GM10847 (cell line): ENCODE results near the gene GCLC.

Source experiments
- POLR2A ChIP-seq: IDR thresholded peaks from 2 replicates; pipeline ENCODE4 v1.6.1; 2011; ENCODE audit not compliant: insufficient read length; ENCODE audit errors: extremely low read depth

The GCLC gene

GRCh38 chr6:53532061-53532797 lies 12.7 kb downstream of the GCLC start:
- no peak for TF ChIP-seq POLR2A

DNA sequence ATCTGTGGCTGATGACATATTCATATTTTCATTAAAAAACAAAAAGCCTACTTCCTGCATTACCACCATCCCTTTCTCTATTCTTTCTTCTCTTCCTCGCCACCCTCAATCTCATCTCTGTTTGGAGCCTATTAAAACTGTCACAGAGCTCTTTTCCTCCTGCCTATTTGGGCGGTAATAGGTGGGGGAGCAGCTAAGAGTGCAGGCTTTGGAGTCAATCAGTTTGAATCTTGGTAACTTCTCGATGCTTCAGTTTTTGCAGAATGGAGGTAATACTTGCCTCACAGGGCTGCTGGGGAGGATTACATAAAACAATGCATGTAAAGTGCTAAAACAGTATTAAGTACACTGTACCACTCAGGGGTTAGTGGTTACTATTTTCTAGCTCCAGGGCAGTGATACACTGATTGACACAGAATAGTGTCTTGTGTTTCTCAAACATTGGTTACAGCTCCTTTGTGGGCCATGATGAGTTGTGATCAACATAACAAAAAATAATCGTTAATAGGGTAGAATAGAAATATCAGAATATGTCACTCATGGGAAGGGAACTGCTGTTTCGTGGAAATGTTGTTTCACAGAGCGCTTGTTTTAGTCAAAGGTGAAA lies 14.0 kb downstream of the GCLC start:
- no peak for TF ChIP-seq POLR2A

- no peak for TF ChIP-seq POLR2A
These were observed 14.6 kb downstream of the GCLC start for GRCh38 chr6:53530346-53530745.

DNA sequence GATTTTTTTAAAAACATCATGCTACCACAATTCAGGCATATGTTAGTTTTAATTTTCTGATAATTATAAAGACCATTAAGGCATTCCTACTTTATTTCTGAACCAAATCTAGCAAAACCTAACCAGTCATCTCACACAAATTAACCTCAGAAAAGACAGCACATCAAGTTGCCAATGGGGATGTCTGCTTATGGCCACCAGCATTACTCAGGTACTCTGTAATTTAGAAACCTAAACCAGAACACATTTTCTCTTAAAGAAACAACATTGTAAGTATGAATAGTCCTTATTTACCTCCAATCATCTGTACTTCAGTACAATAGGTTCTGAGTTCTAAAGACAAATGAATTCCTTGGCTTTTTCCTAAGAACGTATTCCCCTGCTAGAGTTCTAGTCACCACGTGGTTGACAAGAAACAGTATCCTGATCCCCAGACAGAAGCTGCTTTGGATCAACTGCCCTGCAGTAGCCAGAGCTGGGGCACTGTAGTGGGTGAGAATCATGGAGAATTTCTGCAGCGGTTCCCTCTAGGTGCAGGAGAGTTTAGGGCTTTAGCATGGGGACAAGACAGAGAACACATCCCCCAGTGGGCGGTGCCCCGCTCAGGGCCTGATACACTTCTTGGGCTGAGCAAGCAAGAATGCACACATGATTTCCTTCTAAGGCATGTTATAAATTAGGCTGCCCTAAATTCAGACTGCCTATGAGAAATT lies 15.4 kb downstream of the GCLC start:
- TF ChIP-seq POLR2A, result no peak

- TF ChIP-seq POLR2A, result no peak
These were observed 16.8 kb downstream of the GCLC start for GRCh38 chr6:53528107-53528506.

DNA sequence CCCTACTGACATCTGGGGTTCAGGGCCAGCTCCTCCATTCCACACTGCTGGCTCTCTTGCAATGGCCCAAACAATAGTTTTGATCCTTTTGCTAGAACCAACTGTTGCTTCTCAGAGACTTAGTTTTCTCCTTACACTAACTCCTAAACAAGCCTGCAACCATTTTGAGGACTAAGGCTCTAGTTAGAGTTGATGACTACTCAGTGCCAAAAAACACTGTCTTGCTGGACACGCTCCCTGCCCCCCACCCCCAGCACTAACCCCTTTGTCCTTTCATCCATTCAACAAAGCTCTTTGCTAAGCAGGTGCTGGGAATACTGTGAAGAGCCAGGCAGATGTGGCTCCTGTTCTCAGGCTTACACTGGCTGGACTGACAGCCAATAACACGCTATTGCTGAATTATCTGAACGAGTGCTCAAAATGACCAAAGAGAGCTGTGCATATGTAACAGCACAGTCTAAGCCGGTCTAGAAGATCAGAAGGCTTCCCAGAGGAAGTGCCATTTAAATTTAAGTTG lies 17.6 kb downstream of the GCLC start:
- no peak for TF ChIP-seq POLR2A

- TF ChIP-seq POLR2A, result no peak
These were observed 18.9 kb downstream of the GCLC start for GRCh38 chr6:53526000-53526399.

DNA sequence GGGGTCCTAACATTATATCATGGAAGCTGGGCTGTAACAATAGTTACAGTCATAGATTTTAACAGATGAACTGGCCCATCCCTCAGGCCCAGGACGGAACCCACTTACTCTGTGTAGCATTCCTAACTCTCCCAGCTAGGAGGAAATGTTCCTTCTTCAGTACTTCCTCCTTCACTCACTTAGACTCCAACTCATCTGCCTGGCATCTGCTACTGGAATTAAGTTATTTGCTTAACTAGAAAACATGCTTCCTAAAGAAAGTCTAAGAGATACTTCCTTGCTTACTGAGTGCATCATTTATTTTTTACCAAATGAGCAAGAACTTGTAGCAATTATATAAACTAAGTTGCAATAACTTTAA lies 20.5 kb downstream of the GCLC start:
- TF ChIP-seq POLR2A, result no peak

- TF ChIP-seq POLR2A, result no peak
These were observed 21.1 kb downstream of the GCLC start for GRCh38 chr6:53523511-53524454.

GRCh38 chr6:53520320-53520928 lies 24.5 kb downstream of the GCLC start:
- no peak for TF ChIP-seq POLR2A

- no peak for TF ChIP-seq POLR2A
These were observed 26.0 kb downstream of the GCLC start for GRCh38 chr6:53518862-53519261.

- no peak for TF ChIP-seq POLR2A
These were observed 27.9 kb downstream of the GCLC start for GRCh38 chr6:53517021-53517420.

- no peak for TF ChIP-seq POLR2A
These were observed 30.2 kb downstream of the GCLC start for GRCh38 chr6:53514677-53515076.

DNA sequence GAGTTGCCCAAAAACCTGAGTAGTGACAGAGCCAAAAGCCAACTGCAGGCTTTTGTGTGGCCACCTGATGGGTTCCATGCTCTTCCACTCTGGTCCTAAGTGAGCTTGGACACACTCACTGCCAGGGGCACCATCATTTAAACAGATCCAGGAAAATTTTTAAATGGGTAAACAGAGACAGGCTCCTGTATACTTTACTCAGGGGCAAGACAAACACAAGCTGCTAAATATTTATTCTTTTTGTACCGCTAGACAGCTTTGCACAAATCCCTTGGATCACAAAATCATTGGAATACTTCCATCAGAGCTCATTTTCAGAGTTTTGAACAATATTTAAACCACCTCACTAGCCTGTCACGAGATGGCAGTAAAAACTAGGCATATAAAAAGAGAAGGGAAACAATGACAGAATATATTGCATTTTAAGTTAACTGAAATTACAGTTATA lies 31.4 kb downstream of the GCLC start:
- TF ChIP-seq POLR2A, result no peak

GRCh38 chr6:53513056-53513455 lies 31.8 kb downstream of the GCLC start:
- TF ChIP-seq POLR2A, result no peak
